GM12878 (cell line): Measurements from ENCODE around the gene PLEKHA7. TPM values are rescaled to one million over a fixed set of nuclear protein-coding genes. Genes with fewer than 3 reads are reported as not detected.

Experiments used
- BCL11A ChIP-seq: IDR thresholded peaks from 2 replicates; pipeline ENCODE4 v1.6.1; 2011; ENCODE audit warnings: low read depth, low read length
- CBX3 ChIP-seq: fragments of 200-600 bp; sonication (generic); IDR thresholded peaks from 2 replicates; pipeline ENCODE4 v1.6.1; 2016; ENCODE audit warnings: low read depth, borderline replicate concordance
- EP300 ChIP-seq, 2 experiments: fragments of 150-350 bp in 1 of 2; IDR thresholded peaks; 2 replicates each; pipeline ENCODE4 v1.6.1; 2011 to 2012; ENCODE audit warnings: low read depth in 2 of 2, low read length in 2 of 2, borderline replicate concordance in 1 of 2, improper control_type of control experiment in 1 of 2, inconsistent platforms in 1 of 2; ENCODE audit not compliant: control insufficient read depth in 1 of 2
- MTA3 ChIP-seq: IDR thresholded peaks from 2 replicates; pipeline ENCODE4 v1.6.1; 2012; ENCODE audit warnings: low read length, inconsistent platforms, borderline replicate concordance
- NBN ChIP-seq: fragments of 450-650 bp; IDR thresholded peaks from 2 replicates; pipeline ENCODE4 v1.6.1; 2016
- NFIC ChIP-seq: IDR thresholded peaks from 2 replicates; pipeline ENCODE4 v1.6.1; 2012; ENCODE audit warnings: low read depth, mild to moderate bottlenecking, inconsistent platforms, low read length, moderate library complexity
- NFXL1 ChIP-seq: fragments of 450-650 bp; IDR thresholded peaks from 2 replicates; pipeline ENCODE4 v1.6.1; 2017; ENCODE audit warnings: antibody characterized with exemption, mild to moderate bottlenecking, borderline replicate concordance
- PAX5 ChIP-seq: IDR thresholded peaks from 2 replicates; pipeline ENCODE4 v1.6.1; 2011; ENCODE audit warnings: low read depth, low read length, borderline replicate concordance
- POU2F2 ChIP-seq: IDR thresholded peaks from 3 replicates; pipeline ENCODE4 v1.6.1; 2011; ENCODE audit warnings: low read depth, mild to moderate bottlenecking, low read length, borderline replicate concordance
- RAD21 ChIP-seq: IDR thresholded peaks from 2 replicates; pipeline ENCODE4 v1.6.1; 2011; ENCODE audit warnings: mild to moderate bottlenecking, low read depth, low read length, moderate library complexity; ENCODE audit not compliant: insufficient read depth
- SMC3 ChIP-seq: IDR thresholded peaks from 2 replicates; pipeline ENCODE4 v1.6.1; 2011; ENCODE audit warnings: low read length, improper control_type of control experiment, borderline replicate concordance
- STAT3 ChIP-seq: IDR thresholded peaks from 2 replicates; pipeline ENCODE4 v1.6.1; 2011; ENCODE audit warnings: low read depth, low read length, improper control_type of control experiment
- ZZZ3 ChIP-seq: IDR thresholded peaks from 2 replicates; pipeline ENCODE4 v1.6.1; 2011; ENCODE audit warnings: low read depth; ENCODE audit not compliant: control insufficient read depth, insufficient read length
- polyA plus RNA-seq, 11 experiments: library from polyadenylated mRNA; depleted of rRNA in 4 of 11; unstranded in 6 of 11; stranded (reverse) in 5 of 11; fragments of >200 nt; fragmentation: Nextera tagmentation in 4 of 11; fragmentation: Illumina TruSeq in 1 of 11; extraction: Ambion mirVana in 4 of 11; extraction: Trizol in 1 of 11; gene quantifications; 1 replicate in 1 of 11; 2 replicates in 10 of 11; pipeline versions ENCODE4 v1.2.1 to v1.2.3, GENCODE V29; 2011 to 2016; ENCODE audit warnings: inconsistent platforms in 2 of 11, missing spikeins in 2 of 11, low read depth in 1 of 11
- total RNA-seq, 4 experiments: library from RNA; depleted of rRNA in 3 of 4; stranded (reverse); fragments of >200 nt in 3 of 4; fragmentation: Illumina TruSeq in 1 of 4; extraction: Trizol in 1 of 4; gene quantifications; 2 replicates each; pipeline versions ENCODE4 v1.2.1 to v1.2.3, GENCODE V29; 2013 to 2021
- TF ChIP-seq, protein P1 (sequence below): fragments of 450-650 bp; IDR thresholded peaks from 2 replicates; pipeline ENCODE4 v1.6.1; 2016; ENCODE audit warnings: mild to moderate bottlenecking, moderate library complexity, borderline replicate concordance
- TF ChIP-seq, protein P2 (sequence below): IDR thresholded peaks from 2 replicates; pipeline ENCODE4 v1.6.1; 2012; ENCODE audit warnings: improper control_type of control experiment, low read depth, low read length; ENCODE audit not compliant: insufficient replicate concordance
- TF ChIP-seq, protein P3 (sequence below): fragments of 450-650 bp; formaldehyde crosslinking; IDR thresholded peaks from 2 replicates; pipeline ENCODE4 v1.4.0; 2022; ENCODE audit warnings: mild to moderate bottlenecking, moderate library complexity

Gene PLEKHA7
- total and polyA plus RNA-seq, 10 of the 15 experiments (the other 5 are each of a cell fraction or from before 2014, with no cell fraction given) = 0.45 to 5.3 (median 2.1) TPM

DNA sequence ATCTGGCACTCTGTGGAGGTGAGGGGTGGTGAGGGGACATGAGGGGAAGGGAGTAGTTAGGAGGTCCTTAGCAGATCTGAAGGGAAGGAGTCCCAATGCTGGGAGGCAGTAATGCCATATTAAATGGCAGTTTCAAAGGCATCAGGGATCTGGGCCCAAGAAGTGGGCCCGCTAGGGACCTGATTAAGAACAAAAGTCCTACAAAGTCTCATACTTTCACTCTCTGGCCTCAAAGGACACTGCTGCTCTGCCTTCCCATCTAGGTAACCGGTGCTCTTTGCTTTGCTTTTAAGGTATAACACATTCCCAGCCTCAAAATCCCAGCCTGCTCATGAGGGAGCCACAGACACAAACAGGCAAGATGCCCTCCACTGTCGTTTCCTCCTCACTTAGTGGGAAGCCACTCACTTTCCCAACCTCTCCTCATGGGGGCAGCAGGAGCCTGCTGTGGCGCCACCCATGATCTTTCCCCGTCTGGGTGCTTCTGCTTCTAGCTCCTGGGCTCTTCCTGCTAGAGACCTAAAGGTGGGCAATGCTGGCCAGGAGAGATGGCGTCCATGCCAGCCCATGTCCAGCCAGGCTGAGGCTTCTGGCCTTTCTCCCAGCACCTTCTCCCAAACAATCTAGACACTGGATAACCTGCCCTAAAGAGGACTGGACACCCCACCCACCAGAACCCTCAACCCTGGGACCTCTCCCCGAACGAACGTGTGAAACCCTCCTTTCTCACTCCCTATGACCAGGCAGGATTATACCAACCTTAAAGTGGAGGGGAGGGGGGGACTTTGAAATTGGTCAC is 68.3 kb downstream of the PLEKHA7 start (continued):
- TF ChIP-seq, protein P1, sequence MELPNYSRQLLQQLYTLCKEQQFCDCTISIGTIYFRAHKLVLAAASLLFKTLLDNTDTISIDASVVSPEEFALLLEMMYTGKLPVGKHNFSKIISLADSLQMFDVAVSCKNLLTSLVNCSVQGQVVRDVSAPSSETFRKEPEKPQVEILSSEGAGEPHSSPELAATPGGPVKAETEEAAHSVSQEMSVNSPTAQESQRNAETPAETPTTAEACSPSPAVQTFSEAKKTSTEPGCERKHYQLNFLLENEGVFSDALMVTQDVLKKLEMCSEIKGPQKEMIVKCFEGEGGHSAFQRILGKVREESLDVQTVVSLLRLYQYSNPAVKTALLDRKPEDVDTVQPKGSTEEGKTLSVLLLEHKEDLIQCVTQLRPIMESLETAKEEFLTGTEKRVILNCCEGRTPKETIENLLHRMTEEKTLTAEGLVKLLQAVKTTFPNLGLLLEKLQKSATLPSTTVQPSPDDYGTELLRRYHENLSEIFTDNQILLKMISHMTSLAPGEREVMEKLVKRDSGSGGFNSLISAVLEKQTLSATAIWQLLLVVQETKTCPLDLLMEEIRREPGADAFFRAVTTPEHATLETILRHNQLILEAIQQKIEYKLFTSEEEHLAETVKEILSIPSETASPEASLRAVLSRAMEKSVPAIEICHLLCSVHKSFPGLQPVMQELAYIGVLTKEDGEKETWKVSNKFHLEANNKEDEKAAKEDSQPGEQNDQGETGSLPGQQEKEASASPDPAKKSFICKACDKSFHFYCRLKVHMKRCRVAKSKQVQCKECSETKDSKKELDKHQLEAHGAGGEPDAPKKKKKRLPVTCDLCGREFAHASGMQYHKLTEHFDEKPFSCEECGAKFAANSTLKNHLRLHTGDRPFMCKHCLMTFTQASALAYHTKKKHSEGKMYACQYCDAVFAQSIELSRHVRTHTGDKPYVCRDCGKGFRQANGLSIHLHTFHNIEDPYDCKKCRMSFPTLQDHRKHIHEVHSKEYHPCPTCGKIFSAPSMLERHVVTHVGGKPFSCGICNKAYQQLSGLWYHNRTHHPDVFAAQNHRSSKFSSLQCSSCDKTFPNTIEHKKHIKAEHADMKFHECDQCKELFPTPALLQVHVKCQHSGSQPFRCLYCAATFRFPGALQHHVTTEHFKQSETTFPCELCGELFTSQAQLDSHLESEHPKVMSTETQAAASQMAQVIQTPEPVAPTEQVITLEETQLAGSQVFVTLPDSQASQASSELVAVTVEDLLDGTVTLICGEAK = no peak
- TF ChIP-seq, protein P2, sequence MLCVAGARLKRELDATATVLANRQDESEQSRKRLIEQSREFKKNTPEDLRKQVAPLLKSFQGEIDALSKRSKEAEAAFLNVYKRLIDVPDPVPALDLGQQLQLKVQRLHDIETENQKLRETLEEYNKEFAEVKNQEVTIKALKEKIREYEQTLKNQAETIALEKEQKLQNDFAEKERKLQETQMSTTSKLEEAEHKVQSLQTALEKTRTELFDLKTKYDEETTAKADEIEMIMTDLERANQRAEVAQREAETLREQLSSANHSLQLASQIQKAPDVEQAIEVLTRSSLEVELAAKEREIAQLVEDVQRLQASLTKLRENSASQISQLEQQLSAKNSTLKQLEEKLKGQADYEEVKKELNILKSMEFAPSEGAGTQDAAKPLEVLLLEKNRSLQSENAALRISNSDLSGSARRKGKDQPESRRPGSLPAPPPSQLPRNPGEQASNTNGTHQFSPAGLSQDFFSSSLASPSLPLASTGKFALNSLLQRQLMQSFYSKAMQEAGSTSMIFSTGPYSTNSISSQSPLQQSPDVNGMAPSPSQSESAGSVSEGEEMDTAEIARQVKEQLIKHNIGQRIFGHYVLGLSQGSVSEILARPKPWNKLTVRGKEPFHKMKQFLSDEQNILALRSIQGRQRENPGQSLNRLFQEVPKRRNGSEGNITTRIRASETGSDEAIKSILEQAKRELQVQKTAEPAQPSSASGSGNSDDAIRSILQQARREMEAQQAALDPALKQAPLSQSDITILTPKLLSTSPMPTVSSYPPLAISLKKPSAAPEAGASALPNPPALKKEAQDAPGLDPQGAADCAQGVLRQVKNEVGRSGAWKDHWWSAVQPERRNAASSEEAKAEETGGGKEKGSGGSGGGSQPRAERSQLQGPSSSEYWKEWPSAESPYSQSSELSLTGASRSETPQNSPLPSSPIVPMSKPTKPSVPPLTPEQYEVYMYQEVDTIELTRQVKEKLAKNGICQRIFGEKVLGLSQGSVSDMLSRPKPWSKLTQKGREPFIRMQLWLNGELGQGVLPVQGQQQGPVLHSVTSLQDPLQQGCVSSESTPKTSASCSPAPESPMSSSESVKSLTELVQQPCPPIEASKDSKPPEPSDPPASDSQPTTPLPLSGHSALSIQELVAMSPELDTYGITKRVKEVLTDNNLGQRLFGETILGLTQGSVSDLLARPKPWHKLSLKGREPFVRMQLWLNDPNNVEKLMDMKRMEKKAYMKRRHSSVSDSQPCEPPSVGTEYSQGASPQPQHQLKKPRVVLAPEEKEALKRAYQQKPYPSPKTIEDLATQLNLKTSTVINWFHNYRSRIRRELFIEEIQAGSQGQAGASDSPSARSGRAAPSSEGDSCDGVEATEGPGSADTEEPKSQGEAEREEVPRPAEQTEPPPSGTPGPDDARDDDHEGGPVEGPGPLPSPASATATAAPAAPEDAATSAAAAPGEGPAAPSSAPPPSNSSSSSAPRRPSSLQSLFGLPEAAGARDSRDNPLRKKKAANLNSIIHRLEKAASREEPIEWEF = no peak
- TF ChIP-seq NFIC (no peak), BCL11A (no peak), STAT3 (no peak), ZZZ3 (no peak), SMC3 (peak; percentile 86), MTA3 (no peak), NFXL1 (no peak), RAD21 (peak; percentile 97), POU2F2 (peak; percentile 58; the same call in 1 of the 3 replicates), NBN (peak; percentile 42; the same call in 1 of the 2 replicates), EP300 (IDR thresholded peaks at IDR 0.05; ENCODE audit: borderline replicate concordance in 1 of 2, control insufficient read depth in 1 of 2, low read depth in 2 of 2, low read length in 2 of 2) (no peak), CBX3 (no peak), PAX5 (0 out of 2 replicates have a peak, but pooled peaks have one; percentile 15)
- TF ChIP-seq, protein P3, sequence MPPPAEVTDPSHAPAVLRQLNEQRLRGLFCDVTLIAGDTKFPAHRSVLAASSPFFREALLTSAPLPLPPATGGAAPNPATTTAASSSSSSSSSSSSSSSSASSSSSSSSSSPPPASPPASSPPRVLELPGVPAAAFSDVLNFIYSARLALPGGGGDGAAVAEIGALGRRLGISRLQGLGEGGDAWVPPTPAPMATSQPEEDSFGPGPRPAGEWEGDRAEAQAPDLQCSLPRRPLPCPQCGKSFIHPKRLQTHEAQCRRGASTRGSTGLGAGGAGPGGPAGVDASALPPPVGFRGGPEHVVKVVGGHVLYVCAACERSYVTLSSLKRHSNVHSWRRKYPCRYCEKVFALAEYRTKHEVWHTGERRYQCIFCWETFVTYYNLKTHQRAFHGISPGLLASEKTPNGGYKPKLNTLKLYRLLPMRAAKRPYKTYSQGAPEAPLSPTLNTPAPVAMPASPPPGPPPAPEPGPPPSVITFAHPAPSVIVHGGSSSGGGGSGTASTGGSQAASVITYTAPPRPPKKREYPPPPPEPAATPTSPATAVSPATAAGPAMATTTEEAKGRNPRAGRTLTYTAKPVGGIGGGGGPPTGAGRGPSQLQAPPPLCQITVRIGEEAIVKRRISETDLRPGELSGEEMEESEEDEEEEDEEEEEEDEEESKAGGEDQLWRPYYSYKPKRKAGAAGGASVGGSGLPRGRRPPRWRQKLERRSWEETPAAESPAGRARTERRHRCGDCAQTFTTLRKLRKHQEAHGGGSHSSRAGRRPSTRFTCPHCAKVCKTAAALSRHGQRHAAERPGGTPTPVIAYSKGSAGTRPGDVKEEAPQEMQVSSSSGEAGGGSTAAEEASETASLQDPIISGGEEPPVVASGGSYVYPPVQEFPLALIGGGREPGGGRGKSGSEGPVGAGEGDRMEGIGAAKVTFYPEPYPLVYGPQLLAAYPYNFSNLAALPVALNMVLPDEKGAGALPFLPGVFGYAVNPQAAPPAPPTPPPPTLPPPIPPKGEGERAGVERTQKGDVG = no peak
